ENCODE measurements around the gene STOML1.

DNA sequence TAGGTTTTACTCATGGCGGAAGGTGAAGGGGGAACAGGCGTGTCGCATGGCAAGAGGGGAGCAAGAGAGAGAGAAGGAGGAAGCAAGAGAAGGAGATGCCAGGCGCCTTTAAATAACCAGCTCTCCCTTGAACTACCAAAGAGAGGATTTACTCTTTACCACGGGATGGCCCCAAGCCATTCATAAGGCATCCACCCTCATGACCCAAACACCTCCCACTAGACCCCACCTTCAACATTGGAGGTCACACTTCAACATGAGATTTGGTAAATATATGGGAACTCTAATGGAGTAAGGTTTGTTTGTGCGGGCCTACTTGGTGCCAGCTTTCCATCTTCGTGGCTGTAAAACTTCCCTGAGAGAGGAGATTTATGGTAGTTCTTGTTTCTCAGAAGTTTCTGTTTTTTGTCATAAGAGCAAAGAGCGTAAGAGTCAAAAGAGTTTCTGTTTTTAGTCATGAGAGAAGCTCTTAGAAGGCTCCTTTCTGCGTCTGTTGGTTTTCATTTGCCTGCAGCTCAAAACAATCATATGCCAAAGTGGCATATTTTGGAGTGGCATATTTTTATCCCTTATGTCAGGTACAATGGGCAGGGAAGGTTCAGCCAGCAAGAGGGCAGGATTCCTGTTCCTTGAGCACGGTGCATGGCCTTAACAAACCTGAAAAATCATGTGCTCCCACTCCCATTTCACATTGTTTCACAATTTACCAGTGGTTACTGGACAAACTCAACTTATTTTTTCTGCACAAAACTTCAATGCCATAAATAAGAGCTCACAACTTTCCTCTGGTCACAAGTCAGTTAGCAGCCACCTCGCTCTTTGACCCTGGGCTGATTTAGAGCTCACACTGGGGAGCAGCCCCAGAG is 14.9 kb upstream of the STOML1 start:
- TF ChIP-seq CTCF (IDR thresholded peaks at IDR 0.05) (no peak), POLR2A (IDR thresholded peaks at IDR 0.05) (no peak)
